HG02970 (cell line): ENCODE results near the gene LRRC58.
"Not testable (repeated sequence)": the region's sequence is repeated elsewhere in the genome, so short reads cannot be mapped to it uniquely, and the experiment has no call there.

Source experiments
- ATAC-seq: cut with Tn5 transposase; IDR thresholded peaks from one replicate; pipeline ENCODE4 v1.9.1; 2021; ENCODE audit warnings: mild to moderate bottlenecking, moderate library complexity, moderate number of reproducible peaks; ENCODE audit not compliant: unreplicated experiment, low FRiP score

LRRC58 gene

DNA sequence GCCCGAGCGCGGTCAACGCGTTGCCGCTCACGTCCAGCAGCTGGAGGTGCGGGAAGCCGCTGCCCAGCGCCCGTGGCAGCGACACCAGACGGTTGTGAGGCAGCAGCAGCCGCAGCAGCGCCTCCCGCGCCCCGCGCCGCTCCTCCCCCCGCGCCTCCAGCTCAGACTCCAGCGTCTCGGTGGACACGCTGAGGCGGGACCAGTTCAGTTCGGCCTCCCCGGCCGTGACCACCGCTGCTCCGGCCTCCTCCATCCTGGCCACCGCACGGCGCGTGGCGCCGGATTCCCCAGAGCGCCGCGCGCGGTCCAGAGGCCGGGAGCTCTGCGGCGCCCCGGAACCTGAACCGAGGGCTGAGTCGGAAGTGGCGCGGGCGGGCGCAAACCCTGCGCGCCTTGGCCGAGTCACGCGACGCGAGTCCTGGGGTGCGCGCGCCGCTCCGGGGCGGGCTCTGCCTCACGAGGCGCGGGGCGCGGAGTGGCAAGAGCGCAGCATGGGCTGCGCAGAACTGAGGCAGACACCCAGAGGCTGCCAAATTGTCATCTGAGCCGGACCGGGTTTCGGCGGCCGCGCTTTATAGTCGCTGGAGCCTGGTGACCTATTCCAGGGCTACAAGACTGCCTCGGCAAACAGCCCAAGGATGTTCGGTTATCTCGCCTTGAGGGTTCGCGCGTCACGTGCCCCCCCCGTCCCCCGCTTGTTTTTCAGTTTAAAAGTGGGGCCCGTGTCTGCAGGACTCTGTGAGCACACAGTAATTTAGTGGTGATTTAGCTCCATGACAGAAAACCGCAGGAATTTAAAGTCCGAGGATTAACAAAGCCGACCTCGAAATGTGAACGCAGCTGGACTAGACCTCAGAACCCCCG, at the start of gene LRRC58:
LRRC58 (minus strand) TSS at position 364 of the 864 bp plus-strand sequence; CDS start at position 253, 111 bp downstream.
- ATAC-seq: peak; percentile 96

DNA sequence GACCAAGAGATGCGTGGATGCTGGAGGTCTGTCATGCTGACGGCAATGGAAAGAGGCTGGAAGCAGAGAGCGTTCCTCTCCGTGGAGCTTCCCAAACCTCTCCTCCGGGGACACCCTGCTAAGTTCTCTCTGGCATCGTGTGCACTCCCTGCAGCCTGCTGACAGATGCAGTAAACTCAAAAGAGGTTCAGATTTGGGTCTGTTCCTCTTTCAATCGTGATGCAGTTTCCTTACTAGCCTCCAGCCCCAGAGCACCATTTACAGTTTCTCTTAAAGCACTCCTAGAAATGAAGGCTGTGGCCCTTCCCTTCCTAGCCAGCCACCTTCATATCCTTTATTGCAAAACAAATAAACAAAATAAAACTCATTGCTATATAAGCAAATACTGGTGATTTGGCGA, 47.3 kb upstream of the LRRC58 start:
- no peak for ATAC-seq

DNA sequence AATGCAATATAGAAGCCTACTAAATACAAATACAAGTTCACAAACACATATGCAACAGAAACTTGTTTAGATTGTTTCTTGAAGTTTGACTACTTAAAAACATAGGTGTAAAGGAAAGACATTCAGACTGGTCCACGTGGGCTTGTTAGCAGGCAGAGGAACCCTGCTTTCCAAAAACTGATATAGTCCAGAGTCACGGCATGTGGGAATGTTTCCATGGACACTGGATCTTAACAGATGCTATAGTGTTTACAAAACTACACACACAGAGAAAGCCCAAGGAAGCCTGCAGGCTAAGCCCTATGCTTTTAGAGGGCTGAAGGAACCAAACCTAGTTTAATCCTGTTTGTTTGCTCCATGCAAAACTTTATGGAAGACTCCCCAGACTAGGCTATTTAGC, 45.2 kb upstream of the LRRC58 start:
- no peak for ATAC-seq

DNA sequence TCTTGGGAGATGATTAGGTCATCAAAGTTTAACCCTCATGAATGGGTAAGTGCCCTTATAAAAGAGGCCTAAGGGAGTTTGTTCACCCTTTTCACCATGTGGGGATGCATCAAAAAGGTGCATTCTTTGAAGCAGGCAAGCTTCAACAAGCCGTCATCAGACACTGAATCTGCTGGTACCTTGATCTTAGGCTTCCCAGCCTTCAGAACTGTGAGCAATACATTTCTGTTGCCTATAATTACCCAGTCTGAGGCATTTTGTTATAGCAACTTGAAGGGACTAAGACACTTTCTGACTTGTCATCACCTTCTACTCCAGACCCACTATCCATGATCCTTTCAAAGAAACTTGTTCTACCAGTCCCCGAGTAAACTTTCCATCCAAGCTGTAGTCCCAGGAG, 44.6 kb upstream of the LRRC58 start:
- ATAC-seq: no peak

DNA sequence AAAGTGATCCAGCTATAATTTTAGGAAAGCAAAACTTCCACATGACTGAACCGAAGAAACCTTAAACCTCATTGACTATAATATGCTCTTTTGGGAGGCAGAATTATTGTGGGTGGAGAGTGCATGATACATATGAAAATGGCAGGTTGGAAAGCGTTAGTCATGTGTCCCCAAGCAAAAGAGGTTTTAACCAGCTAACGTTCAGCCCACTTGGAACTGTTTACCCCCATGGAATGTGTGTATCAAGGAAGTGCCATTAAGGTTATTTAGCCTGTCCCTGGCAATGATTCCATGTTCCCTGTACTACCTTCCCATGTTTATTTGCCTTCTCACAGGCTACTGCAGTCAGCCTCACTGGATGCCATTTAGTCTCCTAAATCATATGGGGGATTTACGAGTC, 44.1 kb upstream of the LRRC58 start:
- ATAC-seq: no peak

DNA sequence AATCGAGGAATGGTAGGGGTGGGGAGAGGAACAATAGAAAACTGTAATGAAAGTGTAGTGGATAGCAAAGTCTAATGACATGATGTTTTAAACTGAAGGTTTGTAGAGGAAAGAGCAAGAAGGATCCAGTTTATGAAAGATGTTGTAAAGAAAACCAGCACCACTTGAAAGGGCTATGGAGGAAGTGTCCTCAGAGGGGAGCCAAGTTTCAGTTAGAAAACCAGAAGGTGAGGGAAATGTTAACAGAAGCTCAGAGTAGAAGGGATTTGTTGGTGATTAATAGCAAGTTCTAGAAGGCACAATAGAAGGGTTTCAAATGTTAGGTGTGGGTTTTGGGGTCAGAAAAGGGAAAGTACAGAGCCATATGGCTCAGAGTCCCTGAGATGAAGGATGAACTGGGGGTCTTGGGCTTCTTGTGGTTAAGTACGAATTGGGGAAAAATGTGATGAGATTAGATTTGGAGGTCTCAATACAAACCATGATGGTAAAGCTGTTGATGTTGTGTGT, 33.8 kb upstream of the LRRC58 start:
- no peak for ATAC-seq

DNA sequence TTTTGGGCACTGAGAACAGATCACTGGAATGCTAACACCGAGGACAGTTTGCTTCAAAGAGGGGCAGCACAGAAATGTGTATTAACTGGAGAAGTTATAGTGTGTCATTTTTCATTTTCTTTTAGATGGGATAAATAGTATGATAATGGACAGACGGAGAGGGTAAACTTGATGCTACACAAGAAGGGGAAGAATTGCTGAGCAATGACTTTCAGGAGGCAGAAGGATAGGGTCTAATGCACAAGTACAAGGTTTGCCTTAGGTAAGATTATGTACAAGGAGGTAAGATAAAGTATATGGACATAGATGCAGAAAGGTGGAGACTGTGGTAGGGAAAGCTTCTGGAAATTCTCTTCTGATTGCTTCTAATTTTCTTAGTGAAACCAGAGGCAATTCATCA, 32.3 kb upstream of the LRRC58 start:
- ATAC-seq: no peak

DNA sequence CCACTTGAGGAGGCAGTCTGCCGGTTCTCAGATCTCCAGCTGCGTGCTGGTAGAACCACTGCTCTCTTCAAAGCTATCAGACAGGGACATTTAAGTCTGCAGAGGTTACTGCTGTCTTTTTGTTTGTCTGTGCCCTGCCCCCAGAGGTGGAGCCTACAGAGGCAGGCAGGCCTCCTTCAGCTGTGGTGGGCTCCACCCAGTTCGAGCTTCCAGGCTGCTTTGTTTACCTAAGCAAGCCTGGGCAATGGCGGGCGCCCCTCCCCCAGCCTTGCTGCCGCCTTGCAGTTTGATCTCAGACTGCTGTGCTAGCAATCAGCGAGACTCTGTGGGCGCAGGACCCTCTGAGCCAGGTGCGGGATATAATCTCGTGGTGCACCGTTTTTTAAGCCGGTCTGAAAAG, 28.8 kb upstream of the LRRC58 start:
- ATAC-seq: not testable (repeated sequence)

DNA sequence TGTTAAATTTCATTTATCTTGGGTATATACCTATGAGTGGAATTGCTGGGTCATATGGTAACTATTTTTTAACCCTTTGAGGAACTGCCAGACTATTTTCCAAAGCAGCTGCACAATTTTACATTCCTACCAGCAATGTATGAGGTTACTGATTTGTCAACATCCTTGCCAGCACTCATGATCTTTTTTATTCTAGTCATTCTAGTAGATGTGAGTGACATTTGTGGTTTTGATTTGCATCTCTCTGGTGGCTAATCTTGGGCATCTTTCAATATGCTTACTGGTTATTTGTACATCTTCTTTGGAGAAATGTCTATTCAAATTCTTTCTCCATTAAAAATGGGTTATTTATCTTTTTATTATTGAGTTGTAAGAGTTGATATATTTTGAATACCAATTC, 21.3 kb upstream of the LRRC58 start:
- ATAC-seq: no peak

DNA sequence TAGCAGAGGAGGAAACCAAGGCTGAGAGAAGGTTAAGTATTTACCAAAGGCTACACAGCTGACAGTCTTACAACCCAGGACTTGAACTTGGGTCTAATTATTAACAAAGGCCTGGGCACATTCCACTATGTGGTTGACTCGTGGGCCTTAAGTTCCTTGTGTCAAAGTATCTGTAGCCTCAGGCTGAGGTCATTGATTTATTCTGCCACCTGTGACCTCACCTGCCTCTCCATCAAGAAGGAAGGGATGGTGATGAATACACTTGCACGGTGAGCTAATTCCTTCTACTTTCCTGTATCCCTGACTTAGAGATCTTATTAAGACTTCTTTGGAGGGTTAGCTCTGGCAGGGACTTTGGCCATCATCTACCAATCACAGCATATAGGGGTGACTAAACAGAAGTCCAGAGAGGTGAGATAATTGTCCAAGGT, 19.9 kb upstream of the LRRC58 start:
- ATAC-seq: peak; percentile 91

DNA sequence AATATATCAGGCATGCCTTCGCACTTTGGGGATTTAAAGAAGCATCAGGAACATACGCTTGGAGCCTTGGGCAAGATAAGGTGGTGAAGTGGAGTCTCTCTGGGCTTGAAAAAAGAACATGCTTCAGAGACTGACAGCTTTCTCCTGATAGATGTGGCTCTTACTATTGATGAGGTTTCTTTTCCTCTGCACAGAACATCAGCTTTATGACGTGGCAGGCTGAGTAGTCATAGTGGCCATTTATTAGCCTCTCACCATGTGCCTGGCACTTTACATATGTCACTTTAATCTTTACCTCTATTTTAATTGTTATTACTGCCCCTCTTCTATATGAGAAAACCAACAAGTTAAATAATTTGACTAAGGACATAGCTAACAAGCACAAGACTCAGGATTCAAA, 19.0 kb upstream of the LRRC58 start:
- no peak for ATAC-seq

DNA sequence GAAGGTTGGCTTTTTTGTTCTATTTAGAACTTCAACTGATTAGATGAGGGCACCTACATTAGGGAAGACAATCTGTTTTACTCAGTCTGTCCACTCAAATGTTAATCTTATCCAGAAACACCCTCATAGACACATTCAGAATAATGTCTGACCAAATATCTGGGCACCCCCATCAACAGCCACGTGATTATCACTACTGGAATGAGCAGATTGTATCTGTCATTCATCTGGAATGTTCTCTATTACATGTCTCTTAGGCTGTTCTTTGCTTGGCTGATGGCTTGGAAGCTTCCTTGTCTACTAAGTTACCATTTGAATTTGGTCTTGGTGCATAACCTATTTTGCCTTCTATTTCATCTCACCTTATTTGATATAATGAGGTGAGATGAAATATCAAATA, 15.7 kb upstream of the LRRC58 start:
- no peak for ATAC-seq

DNA sequence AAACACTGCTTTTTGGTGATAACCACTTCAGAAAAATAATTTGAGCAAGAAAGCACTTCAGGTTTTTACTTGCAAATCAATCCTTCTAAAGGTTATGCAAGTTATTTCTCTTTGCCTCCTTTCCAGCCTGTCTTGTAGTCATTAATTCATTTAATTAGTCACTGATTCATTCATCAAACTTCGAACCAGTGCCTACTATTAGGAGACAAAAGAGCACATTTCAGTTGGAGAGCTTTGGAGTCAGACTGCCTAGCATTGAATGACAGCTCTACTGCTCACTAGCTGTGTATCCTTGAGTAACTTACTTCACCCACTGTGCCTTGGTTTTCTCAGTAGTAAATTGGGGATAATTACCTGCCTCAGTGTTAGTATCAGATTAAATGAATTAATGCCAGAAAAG, 14.9 kb upstream of the LRRC58 start:
- ATAC-seq: no peak

DNA sequence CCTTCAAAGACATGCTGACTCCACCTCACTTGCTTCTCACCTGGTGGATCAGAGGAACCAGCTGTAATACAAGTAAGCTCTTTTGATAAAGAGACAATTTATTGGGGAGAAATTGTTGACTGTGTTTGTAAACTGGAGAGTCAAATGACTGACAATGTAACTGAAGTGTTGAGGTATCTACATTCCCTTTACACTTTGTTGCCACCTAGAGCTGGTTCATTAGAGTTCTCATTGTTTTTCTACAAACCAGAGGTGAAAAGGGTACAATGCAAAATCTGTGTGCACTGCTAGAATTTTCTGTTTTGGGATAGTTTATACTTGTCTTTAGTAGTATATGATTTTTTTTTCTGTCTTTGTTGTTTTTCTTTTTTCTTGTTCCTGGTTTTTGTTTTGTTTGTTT, 8.7 kb upstream of the LRRC58 start:
- ATAC-seq: no peak

DNA sequence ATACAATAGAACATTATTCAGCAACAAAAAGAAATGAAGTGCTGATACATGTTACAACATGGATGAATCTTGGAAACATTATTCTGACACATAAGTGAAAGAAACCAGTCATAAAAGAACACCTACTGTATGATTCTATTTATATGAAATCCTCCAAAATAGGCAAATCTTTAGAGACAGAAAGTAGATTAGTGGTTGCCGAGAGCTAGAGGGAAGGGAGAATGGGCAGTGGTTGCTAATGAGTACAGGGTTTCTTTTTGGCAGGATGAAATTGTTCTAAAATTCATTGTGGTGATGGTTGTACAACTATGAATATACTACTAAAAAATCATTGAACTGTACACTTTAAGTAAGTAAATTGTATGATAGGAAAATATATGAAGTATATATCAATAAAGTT, 6.3 kb upstream of the LRRC58 start:
- no peak for ATAC-seq

DNA sequence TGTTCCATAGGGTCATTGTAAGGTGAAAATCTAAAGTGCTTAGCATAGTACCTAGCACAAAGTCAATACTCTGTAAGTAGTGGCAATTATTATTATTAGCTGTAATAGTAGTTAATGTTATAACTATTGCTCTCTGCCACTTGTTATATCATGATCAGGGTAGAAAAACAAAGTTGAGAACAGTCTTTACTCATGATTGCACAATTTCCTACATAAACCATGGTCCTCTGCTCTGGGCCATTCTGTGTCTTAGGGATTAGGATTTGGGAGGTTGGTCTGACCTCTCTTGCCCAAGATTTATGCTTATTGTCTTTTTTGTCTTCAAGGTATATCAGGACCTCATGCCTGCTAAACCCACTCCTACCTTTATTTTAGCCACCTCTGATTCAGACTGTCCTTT, 4.3 kb upstream of the LRRC58 start:
- ATAC-seq: no peak

DNA sequence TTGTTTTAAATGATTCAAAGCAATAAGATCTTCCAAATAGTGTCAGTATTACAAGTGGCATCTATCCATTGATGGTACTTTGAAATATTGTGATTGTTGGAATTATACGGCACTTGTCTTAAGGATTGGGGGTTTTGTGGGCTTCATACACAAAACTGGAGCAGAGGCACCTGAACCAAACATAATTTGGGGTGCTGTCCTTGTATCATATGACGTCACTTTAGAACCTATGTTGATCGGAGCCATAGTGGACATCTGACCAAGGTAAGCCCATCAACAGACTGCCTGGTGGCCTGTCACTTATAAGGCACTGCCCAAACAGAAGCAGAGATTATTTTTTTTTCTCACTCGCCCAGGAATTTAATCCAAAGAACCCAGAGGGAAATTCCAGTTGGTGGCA, 2.9 kb upstream of the LRRC58 start:
- no peak for ATAC-seq

DNA sequence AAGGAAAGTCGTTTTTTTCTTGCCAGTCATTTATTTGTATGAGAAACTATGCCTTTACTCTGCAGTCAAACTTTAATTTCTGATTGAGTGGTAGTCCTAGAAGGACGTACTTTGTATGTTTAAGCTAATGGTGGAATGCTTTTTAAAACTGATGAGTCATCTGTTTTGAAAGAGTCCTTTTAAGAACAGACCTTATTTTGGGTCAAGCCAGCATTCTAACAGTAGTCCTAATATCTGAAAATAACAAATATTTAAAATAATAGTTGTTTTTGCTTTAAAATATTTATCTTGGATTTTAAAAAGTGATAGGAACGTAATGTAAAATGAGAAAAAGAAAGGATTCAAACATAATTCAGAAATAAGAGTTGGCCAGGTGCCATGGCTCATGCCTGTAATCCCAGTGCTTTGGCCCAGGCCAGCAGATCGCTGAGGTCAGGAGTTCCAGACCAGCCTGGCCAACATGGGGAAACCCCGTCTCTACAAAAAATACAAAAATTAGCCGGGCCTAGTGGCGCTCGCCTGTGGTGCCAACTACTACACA, 1.3 kb upstream of the LRRC58 start:
- no peak for ATAC-seq

DNA sequence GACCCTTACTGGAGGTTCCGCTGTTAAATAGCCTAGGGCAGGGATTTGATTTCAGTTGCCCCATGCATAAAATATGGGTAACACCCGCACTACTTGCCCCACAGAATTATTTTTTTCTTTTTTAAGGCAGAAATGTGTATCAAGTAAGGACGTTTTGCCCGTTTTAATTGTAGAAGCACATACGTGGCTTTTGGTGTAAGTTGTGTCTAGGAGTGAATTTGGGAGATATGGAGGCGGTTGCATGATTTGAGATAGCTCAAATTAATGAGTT, 636 bp upstream of the LRRC58 start:
- no peak for ATAC-seq

DNA sequence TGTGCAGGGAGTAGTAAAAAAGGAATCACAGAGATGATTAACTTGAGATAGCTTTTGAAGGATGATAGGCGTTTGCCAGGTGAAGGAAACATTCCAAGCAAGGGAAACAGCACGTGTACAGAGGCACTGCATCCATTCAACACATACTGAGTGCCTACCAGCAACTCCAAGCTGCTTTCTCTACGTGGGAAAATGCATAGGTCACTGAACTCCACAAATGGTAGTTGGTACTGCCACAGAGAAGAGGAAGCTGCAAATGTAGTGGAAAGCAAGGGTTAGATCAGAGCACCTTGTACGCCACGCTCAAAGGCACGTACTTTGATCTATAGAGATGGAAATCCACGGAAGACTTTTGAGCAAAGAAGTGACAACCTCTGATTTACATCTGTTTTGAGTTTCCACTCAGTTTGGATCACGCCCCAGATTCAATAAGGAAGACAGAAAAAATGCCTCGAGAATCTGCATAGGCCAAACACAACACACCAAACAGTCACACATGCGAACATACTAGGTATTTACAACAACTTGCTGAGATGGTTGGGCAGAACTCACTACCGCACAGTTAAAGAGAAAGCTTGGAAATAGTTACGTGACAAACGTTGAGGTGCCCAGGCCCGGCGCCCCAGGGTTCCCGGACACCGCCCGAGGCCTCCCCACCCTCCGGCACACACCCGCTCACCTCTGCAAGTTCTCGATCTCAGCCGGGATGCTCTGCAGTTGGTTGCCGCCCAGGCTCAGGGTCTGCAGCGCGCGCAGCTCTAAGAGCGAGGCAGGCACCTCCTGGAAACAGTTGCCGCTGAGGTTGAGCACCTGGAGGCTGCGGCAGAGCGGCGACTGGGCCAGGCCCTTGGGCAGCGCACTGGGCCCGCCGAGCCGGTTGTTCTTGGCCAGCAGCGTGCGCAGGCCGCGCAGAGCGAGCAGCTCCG, 826 bp downstream of the LRRC58 start:
- ATAC-seq: peak; percentile 44

DNA sequence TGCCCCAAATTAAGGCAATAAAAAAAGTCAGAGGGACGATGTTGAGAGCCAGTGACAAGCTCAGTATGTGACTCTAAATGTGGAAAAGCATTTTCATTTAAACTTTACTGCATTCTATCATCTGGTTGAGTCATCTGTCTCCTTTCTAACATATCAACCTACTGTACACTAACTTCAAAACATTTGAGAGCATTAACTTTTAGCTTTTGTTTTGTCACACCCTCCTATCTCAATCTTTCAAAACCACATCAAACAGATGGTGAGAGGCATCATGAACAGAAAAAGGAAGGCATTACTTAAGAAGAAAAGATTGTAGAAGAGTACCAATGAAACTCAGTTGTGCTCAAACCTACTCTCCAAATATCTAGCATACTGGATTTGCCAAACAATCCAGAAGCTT, 4.8 kb downstream of the LRRC58 start:
- no peak for ATAC-seq
